Activated T-cell treated with anti-CD3 and anti-CD28 coated beads, Interleukin-2, amount 50 U/mL, for 24 hours (primary cell): ENCODE data around the gene AGFG2.
A peak's percentile ranks its signal among the peaks of the same experiment; 100 is the strongest.

ENCODE experiments used
- DNase-seq: peaks from one replicate; pipeline ENCODE4 v3.0.0-alpha.2; 2020
- H3K27ac Mint-ChIP-seq: 2 replicates; pipeline ENCODE4 v1.8.0; 2020; ENCODE audit warnings: mild to moderate bottlenecking, mixed read lengths
- H3K27me3 Mint-ChIP-seq: 2 replicates; pipeline ENCODE4 v1.8.0; 2020; ENCODE audit warnings: mixed read lengths
- H3K36me3 Mint-ChIP-seq: 2 replicates; pipeline ENCODE4 v1.8.0; 2020; ENCODE audit warnings: low read depth, mixed read lengths
- H3K4me1 Mint-ChIP-seq: 2 replicates; pipeline ENCODE4 v1.8.0; 2020; ENCODE audit warnings: low read depth, mixed read lengths
- H3K4me3 Mint-ChIP-seq: 2 replicates; pipeline ENCODE4 v1.8.0; 2020; ENCODE audit warnings: mild to moderate bottlenecking, moderate library complexity, mixed read lengths
- H3K9me3 Mint-ChIP-seq: 2 replicates; pipeline ENCODE4 v1.8.0; 2020; ENCODE audit warnings: mixed read lengths

AGFG2 gene

DNA sequence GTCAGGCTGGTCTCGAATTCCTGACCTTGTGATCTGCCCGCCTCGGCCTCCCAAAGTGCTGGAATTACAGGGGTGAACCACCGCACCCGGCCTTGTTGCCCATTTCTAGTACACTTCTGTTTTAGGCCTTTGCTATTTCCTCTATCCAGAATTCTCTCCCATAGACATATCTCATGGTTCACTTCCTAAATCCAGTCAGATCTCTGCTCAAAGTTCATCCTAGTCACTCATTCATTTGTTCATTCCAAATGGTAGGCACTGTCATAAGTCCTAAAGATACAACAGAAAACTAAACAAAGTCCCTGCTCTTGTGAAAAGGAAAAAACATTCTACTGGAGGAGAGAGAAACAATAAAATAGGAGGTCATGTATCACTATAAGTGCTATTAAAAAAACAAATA is 71.0 kb downstream of the AGFG2 start:
- Mint-ChIP-seq H3K27me3 (no peaks in the 10 kb centered on the region), H3K4me3 (no peak overlapping the region), H3K4me1 (peaks cover 32% of the 10 kb centered on the region), H3K36me3 (peaks cover 2% of the 10 kb centered on the region), H3K27ac (no peak overlapping the region), H3K9me3 (no peaks in the 10 kb centered on the region)
- no peak for DNase-seq

DNA sequence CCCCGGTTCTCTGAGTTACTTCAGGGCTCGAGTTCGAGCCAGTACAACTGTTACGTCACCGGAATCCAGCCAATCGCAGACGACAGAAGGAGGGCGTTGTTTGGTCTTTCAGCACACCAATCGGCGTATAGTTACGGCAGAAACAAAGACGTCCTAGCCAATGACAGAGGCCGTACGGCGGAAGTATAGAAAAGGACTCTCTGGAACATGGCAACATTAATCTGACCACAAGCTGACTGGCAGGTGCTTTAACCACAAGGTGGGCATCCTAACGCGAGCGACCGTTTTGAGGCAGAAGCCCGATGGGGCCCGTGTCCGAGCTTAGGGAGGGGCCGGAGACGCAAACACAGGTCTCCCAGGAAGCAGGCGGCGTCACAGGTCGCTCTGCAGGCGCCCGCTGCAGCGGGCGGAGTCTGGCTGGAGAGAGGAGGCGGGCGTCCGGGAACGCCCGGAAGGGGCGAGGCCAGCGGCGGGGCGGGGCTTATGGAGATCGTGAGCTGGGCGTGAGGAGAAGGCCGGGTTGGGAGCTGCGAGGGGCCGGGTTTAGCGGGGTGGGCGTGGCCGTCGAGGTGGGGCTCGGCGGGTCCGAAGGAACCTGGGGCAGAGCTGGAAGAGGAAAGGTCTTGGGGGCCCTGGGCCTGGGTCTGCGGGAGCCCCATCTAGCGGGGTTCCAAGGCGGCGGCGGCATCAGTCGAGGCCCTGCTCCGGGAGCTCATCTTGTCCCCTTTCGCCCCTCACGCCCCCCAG is 73.2 kb downstream of the AGFG2 start, which contains the start of gene MOSPD3:
TSS of gene MOSPD3 (plus strand) at position 558 of the 747 bp plus-strand sequence. CDS start 252 bp downstream, outside the sequence.
- H3K9me3 Mint-ChIP-seq: no peaks in the 10 kb centered on the region

DNA sequence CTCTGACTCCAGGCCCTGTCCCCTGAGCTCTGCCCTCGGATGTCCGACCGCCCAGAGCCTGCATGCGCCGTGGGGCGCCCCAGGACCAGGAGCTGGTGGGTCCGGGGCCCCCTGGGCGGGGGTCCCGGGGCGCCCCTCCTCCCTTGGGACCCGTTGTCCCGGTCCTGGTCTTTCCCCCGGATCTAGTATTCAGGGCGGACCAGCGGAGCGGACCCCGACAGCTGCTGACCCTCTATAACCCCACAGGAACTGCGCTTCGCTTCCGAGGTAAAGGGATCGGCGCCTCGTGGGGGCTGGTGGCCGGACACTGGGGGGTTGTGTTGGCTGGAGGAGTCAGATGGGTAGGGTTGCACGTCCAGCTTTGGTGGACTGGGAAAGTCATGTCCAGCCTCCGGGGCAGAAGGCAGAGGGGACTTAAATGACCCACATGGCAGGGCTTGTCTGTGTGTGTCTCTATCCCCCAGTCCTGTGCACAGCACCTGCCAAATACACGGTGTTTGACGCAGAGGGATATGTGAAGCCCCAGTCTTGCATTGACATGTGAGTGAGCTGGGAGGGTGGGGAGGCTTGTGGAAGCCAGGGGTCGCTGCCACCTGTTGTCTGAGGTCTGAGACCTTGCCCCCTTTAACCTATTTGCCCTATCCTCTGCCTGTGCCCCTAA is 73.9 kb downstream of the AGFG2 start:
- Mint-ChIP-seq H3K27me3 (no peaks in the 10 kb centered on the region), H3K4me3 (peak overlapping the region; percentile 97), H3K9me3 (no peaks in the 10 kb centered on the region), H3K27ac (no peak overlapping the region), H3K36me3 (peaks cover 2% of the 10 kb centered on the region), H3K4me1 (peaks cover 22% of the 10 kb centered on the region)
- peak; percentile 45 for DNase-seq

More for the DNA sequence above, 73.2 kb downstream of the AGFG2 start, which contains the start of gene MOSPD3:
- H3K27ac Mint-ChIP-seq: peak within 1 kb of the TSS; percentile 100
- peak; percentile 99 for DNase-seq
- H3K27me3 Mint-ChIP-seq: no peaks in the 10 kb centered on the region
- H3K36me3 Mint-ChIP-seq: peaks cover 2% of the 10 kb centered on the region
- H3K4me1 Mint-ChIP-seq: peaks cover 22% of the 10 kb centered on the region
- H3K4me3 Mint-ChIP-seq: peak within 1 kb of the TSS; percentile 97

DNA sequence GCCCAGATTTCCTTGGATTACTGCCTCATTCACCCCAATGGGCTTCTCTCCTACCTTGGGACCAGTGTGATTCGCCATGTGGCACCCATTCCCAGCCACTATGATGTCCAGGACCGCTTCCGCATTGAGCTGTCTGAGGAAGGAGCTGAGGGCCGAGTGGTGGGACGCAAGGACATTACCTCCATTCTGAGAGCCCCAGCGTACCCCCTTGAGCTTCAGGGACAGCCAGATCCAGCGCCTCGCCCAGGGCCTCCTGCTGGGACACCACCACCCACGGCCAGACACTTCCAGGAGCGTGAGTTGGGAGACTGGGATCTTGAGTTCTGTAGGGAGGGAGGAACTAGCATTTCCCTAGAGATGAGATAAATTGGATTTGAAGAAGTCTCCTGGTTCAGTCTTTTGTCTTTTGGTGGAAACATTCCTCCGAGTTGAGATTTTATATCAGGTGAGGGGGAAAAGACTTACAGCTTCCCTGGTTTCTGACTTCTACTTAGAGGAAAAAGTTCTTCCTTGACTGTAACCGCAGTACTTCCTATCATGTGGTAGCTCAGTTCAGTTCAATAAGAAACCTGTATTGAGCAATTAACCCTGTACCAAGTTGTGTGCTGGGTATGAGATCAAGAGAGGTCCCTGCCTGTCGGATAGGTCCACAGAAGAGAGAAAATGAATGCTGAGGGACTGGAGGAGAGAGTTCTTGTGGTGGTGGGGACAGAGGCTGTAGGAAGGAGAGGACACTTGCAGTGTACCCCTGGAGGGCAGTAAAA is 74.6 kb downstream of the AGFG2 start:
- peaks cover 22% of the 10 kb centered on the region for H3K4me1 Mint-ChIP-seq
- no peak overlapping the region for H3K27ac Mint-ChIP-seq
- peaks cover 2% of the 10 kb centered on the region for H3K36me3 Mint-ChIP-seq
- H3K9me3 Mint-ChIP-seq: no peaks in the 10 kb centered on the region
- peak overlapping the region; percentile 97 for H3K4me3 Mint-ChIP-seq
- no peaks in the 10 kb centered on the region for H3K27me3 Mint-ChIP-seq
- no peak for DNase-seq

DNA sequence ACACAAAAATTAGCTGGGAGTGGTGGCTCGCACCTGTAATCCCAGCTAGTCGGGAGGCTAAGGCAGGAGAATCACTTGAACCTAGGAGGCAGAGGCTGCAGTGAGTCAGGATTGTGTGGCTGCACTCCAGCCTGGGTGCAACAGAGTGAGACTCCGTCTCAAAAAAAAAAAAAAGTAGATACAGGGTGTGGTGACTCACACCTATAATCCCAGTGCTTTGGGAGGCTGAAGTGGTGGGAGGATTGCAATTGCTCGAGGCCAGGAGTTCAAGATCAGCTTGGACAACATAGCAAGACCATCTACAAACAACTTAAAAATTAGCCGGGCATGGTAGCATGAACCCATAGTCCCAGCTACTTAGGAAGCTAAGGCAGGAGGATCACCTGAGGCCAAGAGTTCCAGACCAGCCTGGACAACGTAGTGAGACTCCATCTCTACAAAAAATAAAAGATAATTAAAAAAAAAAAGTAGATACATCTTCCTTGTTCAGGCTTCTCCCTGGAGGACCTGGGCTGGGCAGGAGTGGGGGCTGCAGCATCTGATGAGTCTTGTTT is 75.4 kb downstream of the AGFG2 start:
- H3K27ac Mint-ChIP-seq: no peak overlapping the region
- H3K9me3 Mint-ChIP-seq: no peaks in the 10 kb centered on the region
- H3K4me3 Mint-ChIP-seq: no peak overlapping the region
- peaks cover 22% of the 10 kb centered on the region for H3K4me1 Mint-ChIP-seq
- H3K27me3 Mint-ChIP-seq: no peaks in the 10 kb centered on the region
- DNase-seq: no peak
- peaks cover 2% of the 10 kb centered on the region for H3K36me3 Mint-ChIP-seq
